Panc1 (cell line): ENCODE measurements around the gene SSBP2.

ENCODE experiments used
- CTCF ChIP-seq: fragments of 450-650 bp; IDR thresholded peaks from 2 replicates; pipeline ENCODE4 v1.5.1; 2017; ENCODE audit warnings: mild to moderate bottlenecking
- POLR2AphosphoS5 ChIP-seq: IDR thresholded peaks from 2 replicates; pipeline ENCODE4 v1.6.1; 2012; ENCODE audit warnings: mild to moderate bottlenecking, low read depth, low read length, moderate library complexity
- REST ChIP-seq, 2 experiments: IDR thresholded peaks; 2 replicates each; pipeline ENCODE4 v1.6.1; 2011 to 2012; ENCODE audit warnings: low read depth in 2 of 2, control low read depth in 1 of 2, low read length in 1 of 2, mild to moderate bottlenecking in 1 of 2, moderate library complexity in 1 of 2; ENCODE audit not compliant: insufficient read depth in 1 of 2
- SIN3A ChIP-seq: IDR thresholded peaks from 2 replicates; pipeline ENCODE4 v1.6.1; 2012; ENCODE audit warnings: low read depth, mild to moderate bottlenecking, low read length, moderate library complexity, borderline replicate concordance; ENCODE audit not compliant: insufficient read depth
- TCF7L2 ChIP-seq: IDR thresholded peaks from 2 replicates; pipeline ENCODE4 v1.6.1; 2011; ENCODE audit warnings: mild to moderate bottlenecking, low read depth, low read length, inconsistent platforms

GRCh38 chr5:81363093-81363871 is 387.6 kb downstream of the SSBP2 start:
- TF ChIP-seq SIN3A (no peak), CTCF (no peak), REST (IDR thresholded peaks at IDR 0.05; ENCODE audit: insufficient read depth in 1 of 2, low read depth in 2 of 2, low read length in 1 of 2) (no peak), TCF7L2 (no peak), POLR2AphosphoS5 (no peak)
